Measurements from ENCODE around the gene DIAPH3.

DIAPH3 gene

GRCh38 chr13:59957438-59957837, 206.3 kb downstream of the DIAPH3 start:
- DNase-seq (ENCODE audit: low spot score) = no peak

- DNase-seq (ENCODE audit: low spot score) = no peak
These were observed 209.1 kb downstream of the DIAPH3 start for GRCh38 chr13:59954601-59955000.

- DNase-seq (ENCODE audit: low spot score) = no peak
These were observed 212.7 kb downstream of the DIAPH3 start for GRCh38 chr13:59951011-59951410.

- no peak for DNase-seq (ENCODE audit: low spot score)
These were observed 213.5 kb downstream of the DIAPH3 start for GRCh38 chr13:59950266-59950665.

DNA sequence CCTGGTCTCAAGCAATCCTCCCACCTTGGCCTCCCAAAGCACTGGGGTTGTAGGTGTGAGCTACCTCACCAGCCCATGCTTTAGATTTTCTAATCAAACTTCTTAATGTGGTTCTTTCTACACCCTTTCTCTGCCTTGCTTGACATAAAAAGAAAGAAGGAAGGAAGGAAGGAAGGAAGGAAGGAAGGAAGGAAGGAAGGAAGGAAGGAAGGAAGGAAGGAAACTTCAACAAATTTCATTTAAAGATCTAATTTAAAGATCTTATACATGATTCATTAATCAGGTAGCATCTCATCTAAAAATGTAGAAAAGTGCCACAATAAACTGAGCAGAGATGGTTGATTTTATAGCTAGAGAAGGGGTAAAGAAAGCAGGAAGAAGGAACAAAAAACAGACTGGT, 215.0 kb downstream of the DIAPH3 start:
- DNase-seq (ENCODE audit: low spot score) = no peak

DNA sequence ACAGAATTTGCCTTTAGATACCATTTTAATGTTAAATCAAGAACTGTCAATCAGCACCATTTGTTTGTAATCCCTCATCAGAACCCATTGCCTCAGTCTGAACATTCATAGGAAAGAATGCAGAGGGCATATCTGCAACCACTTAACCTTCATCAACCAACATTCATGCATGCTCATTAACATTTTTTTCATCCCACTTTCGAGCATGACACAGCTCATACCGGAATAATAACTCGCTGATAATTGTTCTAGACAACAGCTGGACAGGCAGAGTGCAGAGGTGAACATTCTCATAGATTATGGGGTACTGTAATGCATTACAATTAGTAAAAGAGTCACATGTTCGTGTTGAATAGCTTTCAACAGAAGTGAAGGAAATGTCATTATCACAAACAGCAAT, 216.8 kb downstream of the DIAPH3 start:
- no peak for DNase-seq (ENCODE audit: low spot score)

DNA sequence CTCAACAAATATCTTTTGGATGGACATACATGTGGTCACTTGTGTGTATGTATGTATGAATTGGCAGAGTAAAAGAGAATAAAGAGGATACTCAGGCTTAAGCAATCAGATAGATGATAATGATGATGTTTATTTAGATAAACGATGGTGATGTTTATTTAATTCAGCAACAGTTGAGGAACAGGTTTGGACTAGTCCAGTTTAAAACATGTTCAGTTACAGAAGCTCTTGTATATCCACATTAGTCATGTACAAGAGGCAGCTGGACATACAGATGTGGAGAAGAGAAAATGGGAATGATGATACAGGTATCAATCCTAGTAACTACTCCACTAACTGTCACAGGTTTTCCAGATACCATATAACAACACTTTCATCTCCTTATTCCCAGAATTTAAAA, 232.1 kb downstream of the DIAPH3 start:
- DNase-seq (ENCODE audit: low spot score) = no peak

GRCh38 chr13:59924256-59924655, 239.5 kb downstream of the DIAPH3 start:
- no peak for DNase-seq (ENCODE audit: low spot score)

DNA sequence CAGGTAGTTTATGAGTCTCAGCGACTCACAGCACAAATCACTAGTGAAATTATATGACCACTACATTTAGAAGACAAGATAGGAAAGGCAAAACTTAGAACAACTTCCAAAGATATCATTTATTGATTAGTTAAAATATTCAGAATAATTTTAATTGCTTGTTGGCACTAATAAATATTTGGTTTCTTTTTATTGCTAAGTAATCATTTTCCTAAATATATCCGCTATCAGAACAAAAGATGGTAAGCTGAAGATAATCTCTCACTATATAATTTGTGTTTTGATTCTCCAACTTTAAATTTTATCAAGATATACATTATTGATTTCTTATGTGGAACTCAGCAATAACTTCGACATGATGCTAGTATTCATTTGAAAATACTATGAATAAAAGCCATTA, 248.5 kb downstream of the DIAPH3 start:
- DNase-seq (ENCODE audit: low spot score) = no peak

DNA sequence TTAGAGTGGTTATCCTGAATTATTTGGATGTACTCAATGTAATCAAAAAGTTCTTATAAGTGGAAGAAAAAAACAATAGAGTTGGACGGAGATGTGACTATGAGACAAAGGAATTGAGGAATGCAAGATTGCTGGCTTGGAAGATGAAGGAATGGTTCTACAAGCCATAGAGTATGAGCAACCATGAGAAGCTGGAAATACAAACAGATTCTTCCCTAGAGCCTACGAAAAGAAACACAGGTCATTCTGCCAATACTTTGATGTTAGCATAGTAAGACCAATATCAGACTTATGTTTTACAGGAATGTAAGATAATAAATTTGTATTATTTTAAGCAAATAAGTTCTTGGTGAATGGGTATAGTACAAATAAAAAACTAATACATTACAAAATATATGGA, 249.2 kb downstream of the DIAPH3 start:
- no peak for DNase-seq (ENCODE audit: low spot score)

DNA sequence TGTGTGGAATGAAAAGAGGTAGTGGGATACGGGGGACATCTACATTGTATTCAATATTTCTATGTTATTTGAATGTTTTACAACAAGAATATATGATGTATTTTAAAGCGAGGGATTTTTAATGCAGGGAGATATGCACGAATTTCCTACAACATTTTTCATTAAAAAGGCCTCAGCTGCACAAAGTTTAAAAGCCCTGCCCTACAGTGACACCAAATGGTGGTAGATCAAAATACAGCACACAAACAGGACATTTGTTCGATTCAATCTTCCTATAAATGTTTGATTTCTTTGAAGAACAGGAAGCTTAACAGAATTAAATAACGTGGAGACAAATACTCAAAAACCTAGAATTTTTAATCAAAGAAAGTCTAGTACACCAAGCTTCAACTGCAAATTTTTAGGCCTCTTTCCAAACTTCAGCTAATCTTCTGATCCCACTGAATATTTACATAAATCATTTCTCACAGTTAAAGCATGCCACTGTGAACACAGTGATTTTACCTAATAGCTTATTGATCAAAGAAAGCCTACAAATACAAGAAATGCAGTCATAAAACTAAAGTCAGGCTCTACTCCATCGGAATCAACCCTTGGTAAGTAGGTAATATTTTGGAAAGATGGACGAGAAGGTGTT, 257.2 kb downstream of the DIAPH3 start:
- no peak for DNase-seq (ENCODE audit: low spot score)

GRCh38 chr13:59901191-59901590, 262.5 kb downstream of the DIAPH3 start:
- no peak for DNase-seq (ENCODE audit: low spot score)

GRCh38 chr13:59898066-59898465, 265.7 kb downstream of the DIAPH3 start:
- DNase-seq (ENCODE audit: low spot score) = no peak

DNA sequence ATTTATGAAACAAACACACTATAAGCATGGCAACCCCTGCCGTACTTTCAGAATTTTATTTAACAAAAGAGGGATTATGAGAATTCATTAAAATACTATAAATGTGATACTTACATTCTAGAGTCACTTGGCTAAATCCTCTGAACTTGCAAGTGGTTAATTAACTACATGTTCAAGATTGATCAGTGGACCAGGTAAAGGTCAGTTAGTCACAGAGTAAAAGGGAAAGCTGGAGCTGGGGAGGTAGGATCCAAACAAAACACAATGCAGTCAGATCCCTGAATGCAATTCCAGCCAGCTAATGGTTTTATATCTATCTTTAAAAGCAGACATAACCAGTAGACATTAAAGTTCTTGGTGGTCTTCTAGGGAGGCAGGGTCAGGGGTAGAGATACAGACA, 270.5 kb downstream of the DIAPH3 start:
- no peak for DNase-seq (ENCODE audit: low spot score)

- DNase-seq (ENCODE audit: low spot score) = no peak
These were observed 272.7 kb downstream of the DIAPH3 start for GRCh38 chr13:59891053-59891452.

DNA sequence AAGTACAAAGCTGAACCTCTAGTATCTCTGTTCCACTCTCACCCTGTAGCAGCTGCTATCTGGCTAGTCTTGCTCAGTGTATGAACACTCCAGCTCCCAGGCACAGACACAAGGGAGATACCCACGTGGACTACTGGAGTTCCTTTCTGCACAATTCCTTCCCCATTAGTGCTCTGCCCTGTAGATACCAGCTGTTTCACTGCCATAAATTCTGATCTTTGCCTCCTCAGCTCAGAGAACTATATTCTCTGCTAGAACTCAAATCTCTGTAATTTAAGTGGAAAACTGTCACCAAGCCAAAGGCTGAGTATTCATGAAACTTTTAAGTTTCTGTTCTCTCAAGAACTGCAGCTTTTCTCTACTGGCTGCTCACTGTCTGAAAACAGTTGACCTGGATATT, 273.7 kb downstream of the DIAPH3 start:
- DNase-seq (ENCODE audit: low spot score) = no peak

DNA sequence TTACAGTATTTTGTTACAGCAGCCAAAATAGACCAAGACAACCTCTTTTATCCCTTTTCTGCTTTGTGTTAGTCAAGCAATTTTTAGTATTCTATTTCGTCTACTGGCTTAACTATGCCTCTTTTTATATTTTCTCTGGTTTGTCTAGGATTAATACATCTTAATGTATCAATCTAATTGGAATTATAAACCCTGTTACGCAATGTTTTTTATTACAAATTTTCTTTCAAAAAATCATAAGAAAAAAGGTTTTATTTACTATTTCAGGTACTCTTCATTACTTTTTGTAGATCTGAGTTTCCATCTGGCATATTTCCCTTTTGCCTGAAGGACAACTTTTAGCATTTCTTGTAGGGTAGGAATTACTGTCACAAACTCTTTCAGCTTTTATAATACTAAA, 275.3 kb downstream of the DIAPH3 start:
- DNase-seq (ENCODE audit: low spot score) = no peak

- DNase-seq (ENCODE audit: low spot score) = no peak
These were observed 278.7 kb downstream of the DIAPH3 start for GRCh38 chr13:59885076-59885475.

- DNase-seq (ENCODE audit: low spot score) = no peak
These were observed 279.8 kb downstream of the DIAPH3 start for GRCh38 chr13:59883885-59884284.

DNA sequence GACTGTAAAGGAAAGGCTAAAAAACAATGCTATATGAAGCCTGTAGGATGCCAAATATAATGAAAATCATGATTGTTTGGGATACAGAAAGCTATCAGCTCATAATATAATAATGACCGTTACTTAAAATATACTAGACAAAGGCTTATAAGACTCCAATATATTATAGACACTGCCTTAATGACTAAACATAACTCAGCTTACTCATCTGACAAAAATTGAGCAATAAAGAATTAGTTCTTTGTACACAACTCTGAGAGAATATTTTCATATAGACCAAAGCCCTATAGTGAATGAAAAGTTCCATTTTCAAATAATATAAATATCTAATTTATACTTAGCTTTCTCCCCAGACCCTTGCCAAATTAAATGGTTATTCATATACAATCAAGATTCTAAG, 283.3 kb downstream of the DIAPH3 start:
- DNase-seq (ENCODE audit: low spot score) = no peak

DNA sequence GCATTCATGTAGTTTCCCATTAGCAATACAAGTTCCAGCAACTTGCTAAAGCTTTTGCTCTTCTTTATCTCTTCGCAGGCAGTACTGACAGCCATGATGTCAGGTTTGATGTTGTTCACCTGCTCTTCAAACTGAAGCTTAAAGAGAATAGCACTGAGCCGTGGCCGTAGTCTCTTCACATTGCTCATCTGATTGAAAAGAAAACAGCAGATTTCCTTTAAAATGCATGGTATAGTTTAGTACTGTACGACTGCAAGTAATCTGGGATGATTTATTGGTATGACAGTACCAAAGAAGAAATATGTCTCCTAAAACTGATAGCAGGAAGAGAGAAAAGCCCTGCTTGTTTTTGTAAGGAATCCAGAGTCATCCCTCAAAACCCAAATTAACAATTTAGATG, 284.4 kb downstream of the DIAPH3 start:
- DNase-seq (ENCODE audit: low spot score) = no peak

DNA sequence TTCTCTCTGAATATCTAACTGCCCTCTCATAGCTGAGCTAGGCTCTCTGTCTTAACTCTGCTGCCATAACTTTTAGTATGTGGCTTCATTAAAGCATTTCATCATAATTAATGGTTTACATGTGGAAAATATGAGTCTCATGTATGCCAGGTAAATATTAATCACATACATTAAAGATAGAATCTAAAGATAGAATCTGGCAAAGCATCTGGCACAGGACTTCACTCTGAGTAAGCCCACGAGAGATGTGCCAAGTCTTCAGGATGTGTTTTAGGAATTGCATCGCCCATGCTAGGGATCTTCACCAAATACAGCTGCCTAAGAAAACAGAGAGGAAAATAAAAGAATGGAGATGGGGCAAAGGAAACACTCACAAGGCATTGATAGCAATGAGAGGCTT, 285.8 kb downstream of the DIAPH3 start:
- no peak for DNase-seq (ENCODE audit: low spot score)

DNA sequence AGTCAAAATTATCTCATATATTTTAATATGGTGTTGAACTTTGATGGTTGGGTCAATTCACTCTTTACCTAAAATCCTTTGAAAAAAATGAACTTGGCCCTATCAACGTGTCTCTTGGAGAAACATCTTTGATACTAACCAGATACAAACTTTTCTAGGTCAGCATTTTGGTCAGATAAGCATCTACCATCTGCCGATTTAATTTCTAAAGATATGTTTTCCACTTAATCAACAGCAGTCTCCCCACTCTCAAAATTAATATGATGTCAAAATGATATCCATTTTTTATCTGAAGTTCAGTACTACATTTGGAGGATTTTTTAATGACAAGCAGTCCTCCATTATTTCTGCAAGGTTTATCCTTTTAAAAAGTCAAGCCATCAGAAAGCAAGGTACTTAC, 288.8 kb downstream of the DIAPH3 start:
- no peak for DNase-seq (ENCODE audit: low spot score)

DNA sequence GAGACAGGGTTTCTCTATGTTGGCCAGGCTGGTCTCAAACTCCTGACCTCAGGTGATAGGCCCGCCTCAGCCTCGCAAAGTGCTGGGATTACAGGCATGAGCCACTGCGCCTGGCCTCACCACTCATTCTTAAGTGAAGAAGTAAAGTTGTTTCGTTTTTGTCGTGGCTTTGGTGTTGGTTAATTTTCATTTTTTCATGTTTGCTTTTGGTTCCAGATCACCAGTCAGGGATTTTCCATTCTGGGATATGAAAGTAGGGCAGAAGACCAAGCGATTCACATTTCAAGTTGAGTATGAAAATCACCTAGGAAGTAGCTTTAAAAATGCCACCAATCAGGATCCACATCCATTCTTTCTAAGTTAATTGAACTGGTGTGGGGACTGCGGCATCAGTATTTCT, 289.9 kb downstream of the DIAPH3 start:
- DNase-seq (ENCODE audit: low spot score) = no peak

DNA sequence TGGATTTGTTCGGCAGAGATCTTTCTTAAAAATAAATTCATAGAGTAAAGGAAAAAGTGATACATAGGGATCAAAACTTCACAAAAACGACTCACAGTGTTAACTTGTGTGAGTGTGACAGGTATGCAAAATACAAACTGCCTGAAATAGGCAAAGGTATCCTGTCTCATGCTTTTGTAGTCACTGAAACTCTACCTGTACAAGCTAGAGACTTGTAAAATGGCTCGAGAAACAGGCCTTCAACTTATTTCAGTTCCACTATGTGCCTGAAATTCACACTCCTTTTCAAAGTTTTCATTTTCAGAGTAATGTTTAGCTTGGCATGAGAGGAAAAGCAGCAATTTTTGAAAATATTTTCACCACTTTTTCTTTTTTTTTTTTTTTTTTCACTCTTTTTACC, 290.4 kb downstream of the DIAPH3 start:
- no peak for DNase-seq (ENCODE audit: low spot score)

Measured in germinal center (tissue), 1 donor.